Stromal cell of bone marrow (primary cell): Measurements from ENCODE around the gene TBC1D22A.

Source experiments
- DNase-seq: peaks from one replicate; pipeline ENCODE4 v3.0.0-alpha.2; 2012; ENCODE audit warnings: low read depth

Gene TBC1D22A

GRCh38 chr22:46934746-46935491 is 172.5 kb downstream of the TBC1D22A start:
- peak; percentile 58 for DNase-seq

- no peak for DNase-seq
Observed at GRCh38 chr22:46935506-46936377, 173.3 kb downstream of the TBC1D22A start.

GRCh38 chr22:46936378-46936903 is 174.0 kb downstream of the TBC1D22A start:
- DNase-seq: no peak

- no peak for DNase-seq
Observed at GRCh38 chr22:46937185-46937584, 174.7 kb downstream of the TBC1D22A start.

- no peak for DNase-seq
Observed at GRCh38 chr22:46937939-46938338, 175.5 kb downstream of the TBC1D22A start.

- DNase-seq: peak; percentile 22
Observed at GRCh38 chr22:46941968-46942798, 179.7 kb downstream of the TBC1D22A start.

- DNase-seq: no peak
Observed at GRCh38 chr22:46942799-46943785, 180.6 kb downstream of the TBC1D22A start.

GRCh38 chr22:46945481-46945880 is 183.0 kb downstream of the TBC1D22A start:
- DNase-seq: no peak

- DNase-seq: no peak
Observed at GRCh38 chr22:46946383-46946962, 184.0 kb downstream of the TBC1D22A start.

- no peak for DNase-seq
Observed at GRCh38 chr22:46947516-46948257, 185.2 kb downstream of the TBC1D22A start.

GRCh38 chr22:46948411-46949144 is 186.1 kb downstream of the TBC1D22A start:
- no peak for DNase-seq

- DNase-seq: no peak
Observed at GRCh38 chr22:46951350-46951749, 188.9 kb downstream of the TBC1D22A start.

- DNase-seq: no peak
Observed at GRCh38 chr22:46951973-46952372, 189.5 kb downstream of the TBC1D22A start.

- no peak for DNase-seq
Observed at GRCh38 chr22:46953968-46954765, 191.7 kb downstream of the TBC1D22A start.

GRCh38 chr22:46954781-46955180 is 192.3 kb downstream of the TBC1D22A start:
- DNase-seq: no peak

- no peak for DNase-seq
Observed at GRCh38 chr22:46956498-46957215, 194.2 kb downstream of the TBC1D22A start.

GRCh38 chr22:46957521-46957920 is 195.1 kb downstream of the TBC1D22A start:
- DNase-seq: no peak
